Measurements from ENCODE around the gene CD28.

Gene CD28

DNA sequence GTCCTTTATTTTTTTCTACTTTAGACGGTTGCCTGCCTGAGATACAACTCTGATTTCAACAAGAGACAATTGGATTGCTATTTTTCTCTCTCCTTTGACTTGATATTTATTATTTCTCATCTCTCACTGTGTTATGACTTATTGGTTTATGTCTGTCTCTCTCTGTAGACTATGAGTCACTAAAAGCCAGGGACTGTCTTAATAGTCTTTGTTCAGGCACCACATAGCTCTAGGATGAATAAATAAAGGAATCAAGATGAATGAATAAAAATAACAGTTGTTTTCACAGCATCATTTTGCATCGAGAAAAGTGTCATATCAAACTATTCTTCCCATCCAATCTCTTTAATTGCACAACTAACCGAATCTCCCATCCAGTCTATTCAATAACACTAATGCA is 31.4 kb upstream of the CD28 start:
- H3K4me3 ChIP-seq (replicated peaks; ENCODE audit: low read depth, low read length) = no peak overlapping the region
- TF ChIP-seq, protein P1, sequence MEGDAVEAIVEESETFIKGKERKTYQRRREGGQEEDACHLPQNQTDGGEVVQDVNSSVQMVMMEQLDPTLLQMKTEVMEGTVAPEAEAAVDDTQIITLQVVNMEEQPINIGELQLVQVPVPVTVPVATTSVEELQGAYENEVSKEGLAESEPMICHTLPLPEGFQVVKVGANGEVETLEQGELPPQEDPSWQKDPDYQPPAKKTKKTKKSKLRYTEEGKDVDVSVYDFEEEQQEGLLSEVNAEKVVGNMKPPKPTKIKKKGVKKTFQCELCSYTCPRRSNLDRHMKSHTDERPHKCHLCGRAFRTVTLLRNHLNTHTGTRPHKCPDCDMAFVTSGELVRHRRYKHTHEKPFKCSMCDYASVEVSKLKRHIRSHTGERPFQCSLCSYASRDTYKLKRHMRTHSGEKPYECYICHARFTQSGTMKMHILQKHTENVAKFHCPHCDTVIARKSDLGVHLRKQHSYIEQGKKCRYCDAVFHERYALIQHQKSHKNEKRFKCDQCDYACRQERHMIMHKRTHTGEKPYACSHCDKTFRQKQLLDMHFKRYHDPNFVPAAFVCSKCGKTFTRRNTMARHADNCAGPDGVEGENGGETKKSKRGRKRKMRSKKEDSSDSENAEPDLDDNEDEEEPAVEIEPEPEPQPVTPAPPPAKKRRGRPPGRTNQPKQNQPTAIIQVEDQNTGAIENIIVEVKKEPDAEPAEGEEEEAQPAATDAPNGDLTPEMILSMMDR (IDR thresholded peaks at IDR 0.05; ENCODE audit: low read length, missing control alignments) = no peak
- no peak for DNase-seq (ENCODE audit: low read depth)

DNA sequence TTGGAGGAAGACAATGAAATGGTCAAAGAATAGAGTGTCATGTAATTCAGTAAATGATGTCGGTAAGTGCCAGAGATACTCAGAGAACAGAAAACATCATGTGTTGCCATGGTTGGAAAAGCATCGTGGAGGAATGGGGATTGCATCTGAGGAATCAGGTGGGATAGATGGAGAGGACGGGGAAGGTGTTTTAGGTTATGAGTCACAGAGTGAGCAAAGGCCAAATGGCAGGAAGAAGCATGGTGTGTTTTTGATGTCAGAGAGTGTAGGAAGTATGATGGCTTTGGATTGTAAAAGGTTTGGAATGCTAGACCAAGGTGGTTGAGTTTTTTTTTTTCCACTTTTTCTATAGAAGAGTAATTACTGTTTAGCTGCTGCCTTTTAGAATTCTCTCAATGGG is 27.5 kb upstream of the CD28 start:
- DNase-seq (ENCODE audit: low read depth) = no peak
- no peak overlapping the region for H3K4me3 ChIP-seq (replicated peaks; ENCODE audit: low read depth, low read length)
- TF ChIP-seq, protein P1 (IDR thresholded peaks at IDR 0.05; ENCODE audit: low read length, missing control alignments) = no peak

DNA sequence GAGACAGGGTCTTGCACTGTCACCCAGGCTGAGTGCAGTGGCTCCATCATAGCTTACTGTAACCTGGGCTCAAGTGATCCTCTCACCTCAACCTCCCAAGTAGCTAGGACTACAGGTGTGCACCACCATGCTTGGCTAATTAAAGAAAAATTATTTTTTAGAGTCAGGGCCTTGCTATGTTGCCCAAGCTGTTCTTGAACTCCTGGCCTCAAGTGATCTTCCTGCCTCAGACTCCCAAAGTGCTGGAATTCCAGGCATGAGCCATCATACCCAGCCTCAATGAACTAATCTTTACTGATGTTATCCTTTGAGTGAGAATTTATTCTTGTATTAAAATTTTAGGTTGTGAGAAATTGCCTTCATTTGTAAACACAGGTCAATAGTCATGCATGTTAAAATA is 27.0 kb upstream of the CD28 start:
- H3K4me3 ChIP-seq (replicated peaks; ENCODE audit: low read depth, low read length) = no peak overlapping the region
- TF ChIP-seq, protein P1 (IDR thresholded peaks at IDR 0.05; ENCODE audit: low read length, missing control alignments) = no peak
- DNase-seq (ENCODE audit: low read depth) = no peak

DNA sequence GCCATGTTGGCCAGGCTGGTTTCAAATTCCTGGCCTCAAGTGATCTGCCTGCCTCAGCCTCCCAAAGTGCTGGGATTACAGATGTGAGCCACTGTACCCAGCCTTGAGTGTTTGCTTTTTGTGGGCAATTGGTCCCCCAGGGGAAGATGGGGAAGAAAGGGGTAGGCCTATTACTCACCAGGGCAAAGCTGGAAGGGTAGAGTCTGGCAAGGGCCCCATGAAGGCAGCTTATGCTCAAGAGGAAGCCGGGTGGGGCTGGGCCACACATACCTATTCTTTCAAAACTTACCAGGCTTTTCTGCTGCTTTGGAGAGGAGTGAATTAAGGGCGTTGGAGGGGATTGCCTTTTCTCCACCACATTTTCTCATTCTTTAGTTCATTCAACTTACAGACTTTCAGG is 24.5 kb upstream of the CD28 start:
- DNase-seq (ENCODE audit: low read depth) = peak; percentile 55

DNA sequence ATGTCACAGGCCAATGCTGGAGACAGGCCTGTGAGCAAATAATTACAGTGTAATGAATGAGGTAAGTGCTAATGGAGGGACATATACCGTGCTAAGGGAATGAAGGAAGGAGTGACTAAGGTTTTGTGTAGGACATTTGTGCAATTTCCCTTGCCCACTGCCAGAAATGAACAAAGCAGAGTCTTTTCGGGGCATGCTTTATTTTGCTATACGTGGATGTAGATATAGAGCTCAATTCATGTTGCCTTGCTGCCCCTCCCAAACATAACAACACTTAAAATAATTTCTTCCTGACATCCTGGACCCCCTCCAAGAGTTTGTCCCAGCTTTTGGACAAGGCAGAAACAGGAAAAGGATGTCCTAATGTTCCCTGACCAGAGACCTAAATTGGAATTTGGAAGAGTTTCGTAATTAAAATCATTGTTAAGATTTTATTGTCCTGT is 23.7 kb upstream of the CD28 start:
- H3K4me3 ChIP-seq (replicated peaks; ENCODE audit: low read depth, low read length) = no peak overlapping the region
- TF ChIP-seq, protein P1 (IDR thresholded peaks at IDR 0.05; ENCODE audit: low read length, missing control alignments) = no peak
- DNase-seq (ENCODE audit: low read depth) = peak; percentile 99

More for the DNA sequence above, 24.5 kb upstream of the CD28 start:
- H3K4me3 ChIP-seq (replicated peaks; ENCODE audit: low read depth, low read length) = no peak overlapping the region
- TF ChIP-seq, protein P1 (IDR thresholded peaks at IDR 0.05; ENCODE audit: low read length, missing control alignments) = no peak

DNA sequence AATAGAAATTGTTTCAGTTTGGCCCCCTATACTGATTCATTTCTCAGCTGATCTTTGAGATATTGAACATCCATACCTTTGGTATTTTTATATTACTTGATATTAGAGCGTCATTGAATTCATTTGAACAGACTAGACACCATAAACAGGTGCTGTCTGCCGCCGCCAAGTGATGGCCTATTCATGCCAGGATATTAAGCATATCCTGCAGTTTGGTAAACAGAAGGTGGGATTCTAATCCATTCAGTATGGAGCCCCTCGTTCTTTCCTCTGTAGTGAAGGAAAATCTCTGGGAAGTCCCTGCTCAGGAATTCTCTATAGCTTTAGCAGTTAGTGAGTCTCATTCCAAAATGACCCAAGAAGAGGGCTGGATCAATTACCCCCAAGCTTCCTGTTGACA is 23.0 kb upstream of the CD28 start:
- H3K4me3 ChIP-seq (replicated peaks; ENCODE audit: low read depth, low read length) = no peak overlapping the region
- DNase-seq (ENCODE audit: low read depth) = no peak
- TF ChIP-seq, protein P1 (IDR thresholded peaks at IDR 0.05; ENCODE audit: low read length, missing control alignments) = no peak

DNA sequence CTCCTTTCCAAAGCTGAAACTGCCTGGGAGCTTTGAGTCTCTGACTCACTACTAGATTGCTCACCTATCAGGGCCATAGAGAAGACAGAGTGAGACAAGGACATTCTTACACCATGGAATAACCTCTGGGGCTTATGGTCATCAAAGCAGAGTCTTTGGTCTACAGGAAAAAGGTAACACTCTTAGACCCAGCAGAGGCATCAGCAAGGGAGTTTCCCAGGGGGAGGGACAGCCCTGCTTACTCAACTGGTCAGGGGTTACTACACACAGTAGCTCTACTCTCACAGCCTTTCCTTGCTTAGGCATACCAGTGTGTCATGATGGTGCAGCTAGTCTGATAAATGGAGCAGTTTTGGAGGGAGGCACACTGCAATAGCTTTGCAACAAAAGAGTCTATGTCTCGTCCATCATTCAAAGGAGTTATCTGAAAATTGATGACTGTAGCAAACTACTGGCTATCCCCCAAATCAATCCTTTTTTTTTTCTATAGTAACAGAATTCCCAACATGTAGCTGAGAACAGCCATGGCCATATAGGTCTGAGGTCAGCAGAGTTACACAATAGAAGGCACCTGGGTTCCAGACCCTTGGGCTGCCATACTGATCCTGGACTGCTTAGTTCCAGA is 22.4 kb upstream of the CD28 start:
- TF ChIP-seq, protein P1 (IDR thresholded peaks at IDR 0.05; ENCODE audit: low read length, missing control alignments) = no peak
- peak; percentile 97 for DNase-seq (ENCODE audit: low read depth)
- H3K4me3 ChIP-seq (replicated peaks; ENCODE audit: low read depth, low read length) = no peak overlapping the region

All from fibroblast of pulmonary artery (primary cell).